H9 (cell line): ENCODE measurements around the gene ZNF654. TPM values are rescaled to one million over a fixed set of nuclear protein-coding genes. Genes with fewer than 3 reads are reported as not detected.

Experiments
- DNase-seq: peaks from one replicate; pipeline ENCODE4 v3.0.0-alpha.2; 2017
- H2AFZ ChIP-seq: one replicate; pipeline ENCODE4 v1.6.1; 2013; ENCODE audit warnings: mild to moderate bottlenecking, low read length, control low read depth, moderate library complexity
- H2AK5ac ChIP-seq: 2 replicates; pipeline ENCODE4 v1.6.1; 2013; ENCODE audit warnings: low read length, control low read depth, mixed read lengths; ENCODE audit not compliant: insufficient read length
- H2BK120ac ChIP-seq: one replicate; pipeline ENCODE4 v1.6.1; 2013; ENCODE audit warnings: low read depth, mild to moderate bottlenecking, low read length, control low read depth, inconsistent platforms; ENCODE audit not compliant: poor library complexity, severe bottlenecking
- H2BK12ac ChIP-seq: 2 replicates; pipeline ENCODE4 v1.6.1; 2013; ENCODE audit warnings: low read length, control low read depth, mixed read lengths, low read depth; ENCODE audit not compliant: insufficient read length
- H2BK15ac ChIP-seq: 2 replicates; pipeline ENCODE4 v1.6.1; 2013; ENCODE audit warnings: low read depth, low read length, control low read depth
- H2BK20ac ChIP-seq: one replicate; pipeline ENCODE4 v1.6.1; 2013; ENCODE audit warnings: low read depth, mild to moderate bottlenecking, low read length, control low read depth, inconsistent platforms; ENCODE audit not compliant: poor library complexity, severe bottlenecking
- H2BK5ac ChIP-seq: 2 replicates; pipeline ENCODE4 v1.6.1; 2013; ENCODE audit warnings: low read length, control low read depth, mixed read lengths; ENCODE audit not compliant: insufficient read length
- H3K14ac ChIP-seq: 2 replicates; pipeline ENCODE4 v1.6.1; 2013; ENCODE audit warnings: low read length, control low read depth; ENCODE audit not compliant: insufficient read depth
- H3K18ac ChIP-seq: 2 replicates; pipeline ENCODE4 v1.6.1; 2013; ENCODE audit warnings: low read depth, mild to moderate bottlenecking, mixed read lengths, low read length, control low read depth; ENCODE audit not compliant: insufficient read length
- H3K23ac ChIP-seq: 2 replicates; pipeline ENCODE4 v1.6.1; 2013; ENCODE audit warnings: low read length, control low read depth, mixed read lengths, low read depth; ENCODE audit not compliant: insufficient read length
- H3K23me2 ChIP-seq: 2 replicates; pipeline ENCODE4 v1.6.1; 2013; ENCODE audit warnings: low read depth, mild to moderate bottlenecking, mixed read lengths, low read length, control low read depth; ENCODE audit not compliant: insufficient read length, poor library complexity, severe bottlenecking
- H3K27ac ChIP-seq: 2 replicates; pipeline ENCODE4 v1.5.1; 2013; ENCODE audit warnings: low read length, control low read depth, mixed read lengths, low read depth; ENCODE audit not compliant: insufficient read length
- H3K27me3 ChIP-seq: 2 replicates; pipeline ENCODE4 v1.6.1; 2013; ENCODE audit warnings: low read length, control low read depth, inconsistent platforms; ENCODE audit not compliant: insufficient read depth
- H3K4ac ChIP-seq: 2 replicates; pipeline ENCODE4 v1.6.1; 2013; ENCODE audit warnings: low read depth, mild to moderate bottlenecking, control low read depth, inconsistent platforms, low read length, moderate library complexity
- H3K4me1 ChIP-seq: 2 replicates; pipeline ENCODE4 v1.6.1; 2013; ENCODE audit warnings: low read length, control low read depth, inconsistent platforms; ENCODE audit not compliant: insufficient read depth
- H3K4me2 ChIP-seq: 2 replicates; pipeline ENCODE4 v1.6.1; 2013; ENCODE audit warnings: low read length, control low read depth, mixed read lengths; ENCODE audit not compliant: insufficient read length, insufficient read depth
- H3K56ac ChIP-seq: 2 replicates; pipeline ENCODE4 v1.6.1; 2013; ENCODE audit warnings: low read depth, mild to moderate bottlenecking, mixed read lengths, low read length, control low read depth; ENCODE audit not compliant: insufficient read length
- H3K79me1 ChIP-seq: 2 replicates; pipeline ENCODE4 v1.6.1; 2013; ENCODE audit warnings: low read depth, mild to moderate bottlenecking, moderate library complexity, low read length, control low read depth, inconsistent platforms; ENCODE audit not compliant: insufficient read depth, poor library complexity, severe bottlenecking
- H3K79me2 ChIP-seq: 2 replicates; pipeline ENCODE4 v1.6.1; 2013; ENCODE audit warnings: low read length, control low read depth, inconsistent platforms; ENCODE audit not compliant: insufficient read depth
- H3K9ac ChIP-seq: 2 replicates; pipeline ENCODE4 v1.6.1; 2013; ENCODE audit warnings: low read length, control low read depth, mixed read lengths; ENCODE audit not compliant: insufficient read length; ENCODE audit errors: extremely low read depth
- H3K9me3 ChIP-seq: one replicate; pipeline ENCODE4 v1.6.1; 2013; ENCODE audit warnings: low read depth, low read length, inconsistent platforms; ENCODE audit not compliant: control insufficient read depth
- H3T11ph ChIP-seq: one replicate; pipeline ENCODE4 v1.6.1; 2013; ENCODE audit warnings: mild to moderate bottlenecking, low read length, control low read depth, inconsistent platforms
- H4K20me1 ChIP-seq: one replicate; pipeline ENCODE4 v1.6.1; 2013; ENCODE audit not compliant: control insufficient read depth, insufficient read length, insufficient read depth
- H4K5ac ChIP-seq: 2 replicates; pipeline ENCODE4 v1.6.1; 2013; ENCODE audit warnings: low read depth, mild to moderate bottlenecking, mixed read lengths, low read length, control low read depth; ENCODE audit not compliant: insufficient read length
- H4K8ac ChIP-seq: replicated peaks from 2 replicates; pipeline ENCODE4 v1.6.1; 2013; ENCODE audit warnings: low read length, control low read depth, mixed read lengths, low read depth; ENCODE audit not compliant: insufficient read length
- H4K91ac ChIP-seq: 2 replicates; pipeline ENCODE4 v1.6.1; 2013; ENCODE audit warnings: low read depth, mild to moderate bottlenecking, moderate library complexity, mixed read lengths, low read length, control low read depth; ENCODE audit not compliant: insufficient read length
- H3K27ac Mint-ChIP-seq, 3 experiments: 2 replicates in 2 of 3; 3 replicates in 1 of 3; pipeline ENCODE4 v1.8.0; 2020 to 2021; ENCODE audit warnings: mixed read lengths in 3 of 3, mild to moderate bottlenecking in 1 of 3, moderate library complexity in 1 of 3
- H3K27me3 Mint-ChIP-seq: 2 replicates; pipeline ENCODE4 v1.8.0; 2021; ENCODE audit warnings: low read depth, mild to moderate bottlenecking, moderate library complexity, mixed read lengths
- H3K36me3 Mint-ChIP-seq, 3 experiments: 2 replicates in 2 of 3; 3 replicates in 1 of 3; pipeline ENCODE4 v1.8.0; 2020 to 2021; ENCODE audit warnings: low read depth in 3 of 3, mixed read lengths in 3 of 3; ENCODE audit not compliant: insufficient read depth in 1 of 3
- H3K4me1 Mint-ChIP-seq, 2 experiments: 2 replicates each; pipeline ENCODE4 v1.8.0; 2020; ENCODE audit warnings: mixed read lengths in 2 of 2
- H3K4me3 Mint-ChIP-seq, 2 experiments: 2 replicates in 1 of 2; 3 replicates in 1 of 2; pipeline ENCODE4 v1.8.0; 2020 to 2021; ENCODE audit warnings: mild to moderate bottlenecking in 2 of 2, mixed read lengths in 2 of 2, moderate library complexity in 1 of 2
- H3K9me3 Mint-ChIP-seq, 2 experiments: 2 replicates in 1 of 2; 3 replicates in 1 of 2; pipeline ENCODE4 v1.8.0; 2020; ENCODE audit warnings: mild to moderate bottlenecking in 2 of 2, mixed read lengths in 2 of 2, moderate library complexity in 1 of 2
- WGBS: extraction: QIAGEN DNeasy Blood & Tissue Kit; methylation state at CpG from one replicate; pipeline ENCODE4 v1.1.7; 2013; ENCODE audit warnings: missing lambda C conversion rate, low lambda C conversion rate, mixed read lengths; ENCODE audit not compliant: insufficient read length; ENCODE audit errors: extremely low coverage; 5-methylcytosine and 5-hydroxymethylcytosine counted together
- total RNA-seq: library from RNA; stranded (reverse); gene quantifications from 2 replicates; pipeline ENCODE4 v1.2.1, GENCODE V29; 2021
- TF ChIP-seq, protein P1 (sequence below): fragments of 200-600 bp; sonication (generic); conservative IDR thresholded peaks from 3 replicates; pipeline ENCODE4 v1.8.0; 2021; ENCODE audit warnings: antibody characterized with exemption, mild to moderate bottlenecking

ZNF654 gene
- total RNA-seq, 1 experiment from 2014 or later = 8.7 TPM

DNA sequence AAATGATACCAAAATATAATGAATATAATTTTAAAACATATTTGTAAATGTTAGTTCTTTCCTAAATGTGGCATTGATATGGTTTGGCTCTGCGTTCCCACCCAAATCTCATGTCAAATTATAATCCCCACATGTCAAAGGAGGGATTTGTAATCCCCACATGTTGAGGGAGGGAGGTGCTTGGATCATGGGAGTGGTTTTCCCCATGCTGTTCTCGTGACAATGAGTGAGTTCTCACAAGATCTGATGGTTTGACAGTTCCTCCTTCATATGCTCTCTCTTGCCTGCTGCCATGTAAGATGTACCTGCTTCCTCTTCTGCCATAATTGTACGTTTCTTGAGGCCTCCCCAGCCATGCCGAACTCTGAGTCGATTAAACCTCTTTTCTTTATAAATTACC lies 12.3 kb upstream of the ZNF654 start:
- Mint-ChIP-seq H3K9me3 (no peaks in the 10 kb centered on the region), H3K27ac (no peak overlapping the region), H3K4me1 (peaks cover 2 to 4% of the 10 kb centered on the region in 2 experiments; a peak in 2 of 4 replicates), H3K27me3 (no peaks in the 10 kb centered on the region), H3K4me3 (no peak overlapping the region), H3K36me3 (no peaks in the 10 kb centered on the region)
- Histone ChIP-seq H4K8ac (no peak overlapping the region), H4K20me1 (no peaks in the 10 kb centered on the region), H3K27me3 (no peaks in the 10 kb centered on the region), H2AK5ac (no peak overlapping the region), H2BK12ac (no peak overlapping the region), H3K23me2 (no peaks in the 10 kb centered on the region), H3K23ac (no peak overlapping the region), H3T11ph (no peak overlapping the region), H3K9ac (no peak overlapping the region), H3K79me2 (no peaks in the 10 kb centered on the region), H2BK120ac (no peak overlapping the region), H3K56ac (no peak overlapping the region), H3K18ac (no peak overlapping the region), H2AFZ (no peak overlapping the region), H2BK20ac (no peak overlapping the region), H3K27ac (no peak overlapping the region), H2BK5ac (no peak overlapping the region), H4K5ac (no peak overlapping the region), H2BK15ac (no peak overlapping the region), H3K14ac (no peak overlapping the region), H3K79me1 (no peaks in the 10 kb centered on the region), H4K91ac (no peak overlapping the region), H3K4me1 (no peaks in the 10 kb centered on the region), H3K4ac (no peak overlapping the region), H3K9me3 (no peaks in the 10 kb centered on the region), H3K4me2 (no peak overlapping the region)
- DNase-seq = no peak
- TF ChIP-seq, protein P1, sequence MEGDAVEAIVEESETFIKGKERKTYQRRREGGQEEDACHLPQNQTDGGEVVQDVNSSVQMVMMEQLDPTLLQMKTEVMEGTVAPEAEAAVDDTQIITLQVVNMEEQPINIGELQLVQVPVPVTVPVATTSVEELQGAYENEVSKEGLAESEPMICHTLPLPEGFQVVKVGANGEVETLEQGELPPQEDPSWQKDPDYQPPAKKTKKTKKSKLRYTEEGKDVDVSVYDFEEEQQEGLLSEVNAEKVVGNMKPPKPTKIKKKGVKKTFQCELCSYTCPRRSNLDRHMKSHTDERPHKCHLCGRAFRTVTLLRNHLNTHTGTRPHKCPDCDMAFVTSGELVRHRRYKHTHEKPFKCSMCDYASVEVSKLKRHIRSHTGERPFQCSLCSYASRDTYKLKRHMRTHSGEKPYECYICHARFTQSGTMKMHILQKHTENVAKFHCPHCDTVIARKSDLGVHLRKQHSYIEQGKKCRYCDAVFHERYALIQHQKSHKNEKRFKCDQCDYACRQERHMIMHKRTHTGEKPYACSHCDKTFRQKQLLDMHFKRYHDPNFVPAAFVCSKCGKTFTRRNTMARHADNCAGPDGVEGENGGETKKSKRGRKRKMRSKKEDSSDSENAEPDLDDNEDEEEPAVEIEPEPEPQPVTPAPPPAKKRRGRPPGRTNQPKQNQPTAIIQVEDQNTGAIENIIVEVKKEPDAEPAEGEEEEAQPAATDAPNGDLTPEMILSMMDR = no peak
- WGBS = no CpG with 5 or more reads among the region's 5 CpGs
